Amniotic epithelial cell (primary cell): ENCODE measurements around the gene EDNRB.
"Not testable (repeated sequence)": the region's sequence is repeated elsewhere in the genome, so short reads cannot be mapped to it uniquely, and the experiment has no call there.

Experiments used
- DNase-seq: peaks from one replicate; pipeline ENCODE4 v3.0.0-alpha.2; 2010; ENCODE audit warnings: low read depth

Gene EDNRB

GRCh38 chr13:77896536-77896935 lies 22.1 kb downstream of the EDNRB start:
- no peak for DNase-seq

DNA sequence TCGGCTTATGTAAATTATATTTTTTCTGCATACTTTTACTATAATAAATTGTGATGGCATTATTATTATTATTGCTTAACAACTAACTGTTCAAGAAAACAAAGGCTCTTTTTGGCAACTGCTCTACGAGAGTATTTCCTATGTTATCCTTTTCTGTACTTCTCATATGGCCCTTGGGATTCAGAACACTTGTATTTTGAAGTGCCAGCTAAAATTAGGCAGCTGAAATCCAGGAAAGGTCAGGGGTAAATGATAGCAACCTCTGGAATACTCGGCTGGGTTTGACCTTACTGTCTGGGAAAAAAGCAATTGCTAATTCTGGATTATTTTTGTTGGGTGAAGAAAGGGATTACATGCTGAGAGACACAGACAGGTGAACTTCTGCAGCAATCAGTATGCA lies 23.9 kb downstream of the EDNRB start:
- DNase-seq, result no peak

DNA sequence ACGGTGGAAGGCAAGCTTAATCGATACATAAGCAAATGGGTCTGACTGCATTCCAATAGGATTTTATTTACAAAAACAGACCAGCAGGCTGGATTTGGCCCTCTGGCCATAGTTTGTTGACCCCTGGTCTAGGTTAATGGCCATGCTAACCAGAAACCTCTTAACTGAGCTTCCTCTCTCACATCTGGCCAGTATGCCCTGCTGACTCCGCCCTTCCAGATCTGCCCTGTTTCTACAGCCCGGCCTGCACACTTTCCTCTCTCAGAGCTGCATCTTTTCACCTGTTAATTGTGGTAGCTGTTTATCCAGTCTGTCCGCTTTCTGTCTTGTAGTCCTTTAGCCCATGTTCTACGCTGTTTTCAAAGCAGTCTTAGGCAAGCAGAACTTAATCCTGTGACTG lies 25.6 kb downstream of the EDNRB start:
- DNase-seq, result no peak

DNA sequence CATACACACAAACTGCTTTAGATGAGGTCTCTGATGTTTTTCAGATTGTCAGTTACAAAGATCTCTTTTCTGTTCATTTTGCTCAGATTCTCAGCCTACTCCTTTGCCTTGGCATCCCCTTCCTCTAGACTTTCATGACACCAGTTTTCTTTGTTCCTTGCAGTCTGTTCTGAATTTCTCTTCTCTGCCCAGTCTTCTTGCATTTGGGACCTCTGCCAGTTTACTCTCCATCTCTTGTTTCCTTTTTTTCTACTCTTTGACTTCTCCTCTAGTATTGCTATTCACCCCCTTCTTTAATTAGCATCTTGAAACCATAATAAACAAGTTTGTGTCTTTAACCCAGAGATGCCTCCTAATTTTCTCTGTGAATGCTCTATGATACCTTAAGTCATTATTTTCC lies 26.1 kb downstream of the EDNRB start:
- no peak for DNase-seq

GRCh38 chr13:77891486-77891885 lies 27.1 kb downstream of the EDNRB start:
- DNase-seq, result no peak

GRCh38 chr13:77891041-77891440 lies 27.6 kb downstream of the EDNRB start:
- no peak for DNase-seq

DNA sequence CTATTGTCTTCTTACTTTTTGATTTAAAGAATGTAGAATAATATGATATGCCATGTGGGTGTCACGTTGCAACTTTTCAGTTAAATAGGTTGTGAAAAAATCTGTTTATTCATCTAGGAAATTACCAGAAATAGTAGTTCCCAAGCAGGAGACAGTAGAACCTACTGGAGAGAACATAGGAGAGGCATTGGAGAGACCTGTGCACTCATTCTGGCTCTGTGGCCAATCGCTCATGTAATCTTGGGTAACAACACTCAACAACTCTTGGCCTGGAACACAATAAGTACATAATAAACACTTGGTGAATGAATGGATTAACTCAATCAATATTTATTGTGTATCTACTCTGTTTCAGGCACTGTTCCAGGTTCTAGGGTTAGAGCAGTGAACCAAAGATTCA lies 35.3 kb downstream of the EDNRB start:
- no peak for DNase-seq

- no peak for DNase-seq
Observed at GRCh38 chr13:77878190-77878589, 40.4 kb downstream of the EDNRB start.

DNA sequence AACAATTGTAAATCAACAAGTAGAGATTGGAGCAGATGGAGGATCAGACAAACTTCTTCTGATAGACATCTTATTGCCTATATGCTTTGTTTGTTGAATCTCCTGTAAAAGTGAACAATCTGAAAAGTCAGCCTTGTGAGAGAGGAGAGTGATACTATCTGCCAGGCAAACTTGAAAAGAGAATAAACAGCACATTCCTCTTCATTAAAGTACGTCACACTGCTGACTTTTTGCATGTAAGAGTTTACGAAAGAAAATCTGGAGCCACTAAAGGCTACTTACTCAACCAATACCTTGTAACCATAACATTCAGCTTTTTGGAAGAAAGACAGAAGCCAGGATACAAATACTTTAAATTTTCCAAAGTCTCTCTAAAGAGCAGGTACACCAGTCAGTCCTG lies 42.5 kb downstream of the EDNRB start:
- DNase-seq, result no peak

DNA sequence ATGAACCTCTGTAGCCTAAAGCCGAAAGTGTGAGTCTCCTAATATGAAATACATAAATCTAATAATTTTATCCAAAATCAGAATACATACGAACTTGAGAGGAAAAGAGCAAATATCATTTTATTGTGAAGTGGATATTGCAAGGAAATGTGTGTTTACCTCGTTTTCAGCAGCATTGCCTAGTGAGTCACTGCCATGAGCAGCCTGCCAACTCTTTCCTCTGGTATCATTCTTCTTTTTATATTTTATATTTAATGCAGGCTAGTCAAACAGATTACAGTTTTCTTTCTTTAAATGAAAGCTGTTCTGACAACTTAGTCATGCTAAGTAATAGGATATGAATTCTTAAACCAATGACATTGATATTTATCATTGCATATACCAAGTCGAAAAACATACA lies 44.2 kb downstream of the EDNRB start:
- DNase-seq, result no peak

GRCh38 chr13:77872995-77873394 lies 45.6 kb downstream of the EDNRB start:
- no peak for DNase-seq

DNA sequence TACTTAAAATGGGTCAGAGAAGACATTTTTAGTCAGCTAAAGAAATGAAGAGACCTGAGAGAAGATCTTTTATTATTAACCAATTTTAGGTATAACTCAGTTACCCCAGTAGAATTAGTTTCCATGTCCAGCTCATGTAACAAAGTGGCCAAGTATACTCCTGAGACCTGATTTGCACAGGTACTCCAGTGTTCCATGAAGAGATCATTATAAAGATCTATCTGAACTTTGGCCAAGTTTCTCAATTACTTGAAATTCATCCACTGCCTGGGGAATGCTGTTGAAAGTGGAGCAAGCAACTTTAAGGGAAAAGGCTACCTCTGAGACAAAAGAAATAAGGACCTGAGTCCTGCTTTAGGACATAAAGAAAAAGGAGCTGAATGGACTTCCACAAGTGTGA lies 47.0 kb downstream of the EDNRB start:
- DNase-seq, result no peak

DNA sequence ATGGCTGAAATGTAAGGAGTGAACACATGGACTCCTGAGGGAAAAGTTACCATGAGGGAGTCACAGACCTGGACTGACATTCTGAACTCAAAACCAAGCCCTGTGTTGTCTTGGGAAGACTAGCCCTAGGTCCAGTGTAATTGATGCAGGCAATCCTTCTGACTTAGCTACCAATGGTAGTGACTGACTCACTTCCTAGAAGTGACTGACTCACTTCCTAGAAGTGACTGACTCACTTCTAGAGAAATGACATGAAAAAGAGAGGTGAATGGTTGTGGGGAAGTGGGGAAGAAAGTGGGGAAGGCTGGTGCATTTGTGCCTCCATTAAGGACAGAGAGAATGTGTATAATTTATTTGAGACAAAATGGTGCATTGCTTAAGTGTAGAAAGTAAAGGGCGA lies 49.9 kb downstream of the EDNRB start:
- DNase-seq, result no peak

GRCh38 chr13:77866971-77867370 lies 51.7 kb downstream of the EDNRB start:
- no peak for DNase-seq

DNA sequence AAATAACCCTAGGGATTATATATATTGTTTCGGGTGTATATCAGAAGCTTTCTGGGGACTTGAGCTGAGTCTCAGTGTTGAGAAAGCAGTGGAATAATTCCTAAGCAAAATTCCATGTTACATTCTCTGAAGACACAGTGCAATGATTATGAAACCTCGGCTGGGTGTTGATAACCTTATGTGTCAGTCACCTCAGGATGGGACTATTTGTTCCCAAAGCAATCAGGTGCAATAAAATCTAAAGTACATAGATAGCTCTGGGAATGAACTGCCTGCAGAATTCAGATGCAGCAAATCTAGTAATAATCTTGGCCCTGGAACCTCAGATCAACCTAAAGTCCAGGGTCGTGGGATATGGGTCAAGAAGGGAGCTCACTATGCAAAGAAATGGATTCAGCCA lies 53.0 kb downstream of the EDNRB start:
- no peak for DNase-seq

GRCh38 chr13:77863144-77863543 lies 55.5 kb downstream of the EDNRB start:
- no peak for DNase-seq

DNA sequence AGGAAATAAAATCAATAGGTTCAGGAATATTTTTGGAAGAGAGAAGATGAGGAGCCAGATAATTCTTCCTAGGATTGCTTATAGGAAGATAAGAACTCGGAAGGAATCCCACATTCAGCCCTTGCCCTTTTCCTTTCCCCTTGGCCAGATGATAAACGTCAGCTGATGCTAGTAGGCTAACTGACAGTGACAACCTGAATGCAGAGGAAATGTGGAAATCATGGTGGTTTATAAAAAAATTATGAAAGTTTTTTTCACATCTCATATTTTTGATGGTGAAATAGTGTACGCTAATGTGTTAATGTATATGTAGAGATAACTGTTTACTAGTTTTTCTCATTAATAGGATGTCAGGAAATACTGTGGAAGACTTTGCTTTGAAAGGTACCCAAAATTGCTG lies 56.9 kb downstream of the EDNRB start:
- DNase-seq, result no peak

DNA sequence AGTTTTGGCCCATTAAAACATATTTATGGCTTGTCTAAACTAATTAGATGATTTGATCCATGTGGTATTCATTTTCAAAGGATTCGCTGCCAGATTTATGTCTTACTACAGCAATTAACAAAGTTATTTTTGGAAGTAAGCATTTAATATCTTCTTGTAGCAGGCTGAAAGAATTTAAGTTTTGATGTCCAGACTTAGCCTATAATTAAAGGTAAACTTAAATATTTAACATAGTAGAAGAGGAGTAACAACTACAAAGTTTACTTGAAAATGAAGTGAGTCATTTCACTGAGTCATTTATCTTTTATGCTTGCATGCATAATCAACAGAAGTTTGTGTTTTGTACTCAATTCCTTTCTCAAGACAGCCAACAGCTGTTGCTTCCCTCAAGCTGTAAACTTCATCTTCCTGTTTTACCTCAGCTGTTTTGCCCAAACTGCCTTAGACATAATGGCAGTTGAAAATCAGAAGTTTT lies 58.1 kb downstream of the EDNRB start:
- DNase-seq, result peak; percentile 3

DNA sequence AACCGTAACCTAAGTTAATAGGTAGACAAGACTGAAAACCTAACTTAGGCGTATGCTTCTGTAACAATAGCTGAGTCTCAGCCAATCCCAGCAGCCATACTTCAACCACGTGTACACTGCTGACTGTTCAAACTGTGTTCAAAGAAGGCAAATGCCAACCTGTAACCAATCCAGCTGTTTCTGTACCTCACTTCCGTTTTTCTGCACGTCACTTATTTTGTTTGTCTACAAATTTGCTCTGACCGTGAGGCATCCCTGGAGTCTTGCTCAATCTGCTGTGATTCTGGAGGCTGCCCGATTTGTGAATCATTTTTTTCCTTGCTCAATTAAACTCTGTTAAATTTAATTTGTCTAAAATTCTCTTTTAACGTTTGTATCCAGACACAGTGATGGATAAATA lies 59.2 kb downstream of the EDNRB start:
- DNase-seq, result no peak

- no peak for DNase-seq
Observed at GRCh38 chr13:77857531-77858209, 61.0 kb downstream of the EDNRB start.

DNA sequence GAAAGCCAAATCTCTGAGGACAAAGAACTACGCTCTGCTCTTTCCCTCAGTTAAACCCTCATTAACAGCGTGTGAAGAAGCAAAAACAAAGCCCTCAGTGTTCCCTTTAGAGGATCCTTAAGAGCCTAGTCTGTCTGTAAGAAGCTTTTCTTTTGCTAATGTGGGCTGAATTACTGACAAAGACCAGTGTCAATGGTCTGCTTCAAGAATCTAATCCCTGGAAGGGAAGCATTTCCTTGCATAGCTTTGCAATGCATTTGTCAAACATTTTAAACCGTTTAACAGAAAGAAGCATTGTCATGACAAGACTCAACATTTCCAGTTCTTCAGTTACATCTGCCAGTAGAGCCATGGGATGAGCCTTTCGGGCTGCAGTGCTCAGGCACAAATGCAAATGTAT lies 64.9 kb downstream of the EDNRB start:
- DNase-seq, result no peak

DNA sequence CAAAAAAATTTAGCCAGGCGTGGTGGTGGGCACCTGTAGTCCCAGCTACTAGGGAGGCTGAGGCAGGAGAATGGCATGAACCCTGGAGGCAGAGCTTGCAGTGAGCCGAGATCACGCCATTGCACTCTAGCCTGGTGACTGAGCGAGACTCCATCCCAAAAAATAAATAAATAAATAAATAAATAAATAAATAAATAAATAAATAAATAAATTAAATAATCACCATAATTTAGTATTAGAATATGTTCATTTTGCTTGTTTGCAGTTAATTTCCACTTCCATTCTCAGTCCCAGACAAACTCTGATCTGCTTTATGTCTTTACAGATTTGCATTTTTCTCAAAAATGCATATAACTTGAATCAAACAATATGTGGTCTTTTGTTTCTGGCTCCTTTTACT lies 70.6 kb downstream of the EDNRB start:
- DNase-seq, result not testable (repeated sequence)

DNA sequence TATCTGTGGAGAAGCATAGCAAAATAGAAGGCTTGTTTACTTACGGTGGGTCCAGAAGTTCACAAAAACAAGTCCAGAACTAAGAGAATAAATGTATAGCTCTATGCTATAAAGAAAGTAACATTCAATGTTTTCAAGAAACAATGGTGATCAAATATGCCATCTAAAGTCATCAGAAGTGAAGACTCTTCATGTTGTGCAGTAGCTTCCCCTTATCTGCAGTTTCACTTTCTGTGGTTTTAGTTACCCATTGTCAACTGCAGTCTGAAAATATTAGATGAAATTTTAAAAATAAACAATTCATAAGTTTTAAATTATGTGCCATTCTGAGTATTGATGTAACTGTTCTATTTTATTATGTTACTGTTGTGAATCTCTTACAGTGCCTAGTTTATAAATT lies 72.5 kb downstream of the EDNRB start:
- DNase-seq, result no peak
